WTC11 (cell line): ENCODE data around the gene PRKAA2. TPM values are rescaled to one million over a fixed set of nuclear protein-coding genes. Genes with fewer than 3 reads are reported as not detected.

Experiments used
- ATAC-seq: fragments of 200-7000 bp; cut with Tn5 transposase; 2 replicates; pipeline ENCODE4 v1.10.0; 2021; ENCODE audit warnings: mild to moderate bottlenecking, moderate library complexity
- CTCF ChIA-PET: fragments of 300-600 bp; sonication (Branson Sonifier 250); formaldehyde crosslinking; loops from one replicate; lab custom pipeline; 2021; ENCODE audit warnings: antibody characterized with exemption; lab: Charles Lee
- POLR2A ChIA-PET: fragments of 350-600 bp; sonication (Branson Sonifier 250); formaldehyde crosslinking; loops from one replicate; lab custom pipeline; 2021; ENCODE audit warnings: antibody characterized with exemption; lab: Charles Lee
- DNase-seq: peaks from one replicate; pipeline ENCODE4 v3.0.0; 2021; ENCODE audit warnings: low spot score
- H3K27ac Mint-ChIP-seq: 2 replicates; pipeline ENCODE4 v1.8.0; 2021; ENCODE audit warnings: mixed read lengths
- H3K27me3 Mint-ChIP-seq: 2 replicates; pipeline ENCODE4 v1.8.0; 2021; ENCODE audit warnings: low read depth, mild to moderate bottlenecking, moderate library complexity, mixed read lengths
- H3K36me3 Mint-ChIP-seq: 2 replicates; pipeline ENCODE4 v1.8.0; 2021; ENCODE audit warnings: mixed read lengths
- H3K4me1 Mint-ChIP-seq: 2 replicates; pipeline ENCODE4 v1.8.0; 2022; ENCODE audit warnings: mixed read lengths
- H3K4me3 Mint-ChIP-seq: 2 replicates; pipeline ENCODE4 v1.8.0; 2021; ENCODE audit warnings: mild to moderate bottlenecking, moderate library complexity, mixed read lengths
- H3K9me3 Mint-ChIP-seq: 2 replicates; pipeline ENCODE4 v1.8.0; 2021; ENCODE audit warnings: mixed read lengths
- AFF4 ChIP-seq: sonication (generic); formaldehyde crosslinking; IDR thresholded peaks from 2 replicates; pipeline ENCODE4 v1.8.1; 2023; ENCODE audit warnings: mild to moderate bottlenecking, missing genetic modification reagents, borderline replicate concordance
- AR ChIP-seq: fragments of 250-450 bp; sonication (Bioruptor Pico); IDR thresholded peaks from 2 replicates; pipeline ENCODE4 v1.9.0; 2021; ENCODE audit warnings: mild to moderate bottlenecking
- ATF1 ChIP-seq: sonication (generic); formaldehyde crosslinking; IDR thresholded peaks from 2 replicates; pipeline ENCODE4 v1.8.1; 2023; ENCODE audit warnings: mild to moderate bottlenecking, moderate library complexity, missing genetic modification reagents
- CBFB ChIP-seq: sonication (generic); formaldehyde crosslinking; IDR thresholded peaks from 2 replicates; pipeline ENCODE4 v1.8.1; 2022; ENCODE audit warnings: mild to moderate bottlenecking, low read depth, missing genetic modification reagents
- EMX1 ChIP-seq: fragments of 250-450 bp; sonication (Bioruptor Pico); IDR thresholded peaks from 2 replicates; pipeline ENCODE4 v1.8.0; 2021; ENCODE audit warnings: mild to moderate bottlenecking
- IRF1 ChIP-seq: sonication (generic); formaldehyde crosslinking; IDR thresholded peaks from 2 replicates; pipeline ENCODE4 v1.8.0; 2023; ENCODE audit warnings: missing genetic modification reagents
- JUN ChIP-seq: sonication (generic); formaldehyde crosslinking; IDR thresholded peaks from 2 replicates; pipeline ENCODE4 v1.8.0; 2023; ENCODE audit warnings: mild to moderate bottlenecking, missing genetic modification reagents
- MXD4 ChIP-seq: fragments of 250-450 bp; sonication (Bioruptor Pico); IDR thresholded peaks from 2 replicates; pipeline ENCODE4 v1.8.0; 2021; ENCODE audit warnings: mild to moderate bottlenecking, moderate library complexity, borderline replicate concordance
- NFATC4 ChIP-seq: fragments of 250-450 bp; sonication (Bioruptor Pico); IDR thresholded peaks from 2 replicates; pipeline ENCODE4 v1.9.0; 2021; ENCODE audit warnings: mild to moderate bottlenecking
- NR3C1 ChIP-seq: sonication (generic); formaldehyde crosslinking; conservative IDR thresholded peaks from 2 replicates; pipeline ENCODE4 v1.8.1; 2023; ENCODE audit warnings: low read depth, mild to moderate bottlenecking, missing genetic modification reagents
- SOX15 ChIP-seq: fragments of 250-450 bp; sonication (Bioruptor Pico); IDR thresholded peaks from 2 replicates; pipeline ENCODE4 v1.9.0; 2021; ENCODE audit warnings: mild to moderate bottlenecking
- STAT6 ChIP-seq: sonication (generic); formaldehyde crosslinking; conservative IDR thresholded peaks from 2 replicates; pipeline ENCODE4 v1.8.1; 2023; ENCODE audit warnings: mild to moderate bottlenecking, low read depth, missing genetic modification reagents, moderate library complexity
- TCF7 ChIP-seq: sonication (generic); formaldehyde crosslinking; IDR thresholded peaks from 2 replicates; pipeline ENCODE4 v1.8.0; 2022; ENCODE audit warnings: mild to moderate bottlenecking, low read depth, missing genetic modification reagents, moderate library complexity
- USF2 ChIP-seq: sonication (generic); formaldehyde crosslinking; IDR thresholded peaks from 2 replicates; pipeline ENCODE4 v1.8.1; 2023; ENCODE audit warnings: mild to moderate bottlenecking, missing genetic modification reagents, moderate library complexity
- ZMAT4 ChIP-seq: fragments of 250-450 bp; sonication (Bioruptor Pico); IDR thresholded peaks from 2 replicates; pipeline ENCODE4 v1.9.0; 2021; ENCODE audit warnings: mild to moderate bottlenecking
- ZNF121 ChIP-seq: sonication (generic); formaldehyde crosslinking; IDR thresholded peaks from 2 replicates; pipeline ENCODE4 v1.8.0; 2023; ENCODE audit warnings: missing genetic modification reagents
- ZNF219 ChIP-seq: sonication (generic); formaldehyde crosslinking; IDR thresholded peaks from 2 replicates; pipeline ENCODE4 v1.8.0; 2023; ENCODE audit warnings: missing genetic modification reagents, mild to moderate bottlenecking, borderline replicate concordance
- ZNF317 ChIP-seq: sonication (generic); formaldehyde crosslinking; IDR thresholded peaks from 2 replicates; pipeline ENCODE4 v1.8.1; 2023; ENCODE audit warnings: low read depth, mild to moderate bottlenecking, moderate library complexity, missing genetic modification reagents, borderline replicate concordance
- total RNA-seq: library from RNA; stranded (reverse); gene quantifications from 3 replicates; pipeline ENCODE4 v1.2.3, GENCODE V29; 2021
- TF ChIP-seq, protein P1 (sequence below): fragments of 250-450 bp; sonication (Bioruptor Pico); IDR thresholded peaks from 2 replicates; pipeline ENCODE4 v1.8.0; 2021; ENCODE audit warnings: mild to moderate bottlenecking
- TF ChIP-seq, protein P2 (sequence below): fragments of 250-450 bp; sonication (Bioruptor Pico); conservative IDR thresholded peaks from 2 replicates; pipeline ENCODE4 v1.9.0; 2021; ENCODE audit warnings: mild to moderate bottlenecking
- TF ChIP-seq, protein P3 (sequence below): sonication (generic); formaldehyde crosslinking; conservative IDR thresholded peaks from 2 replicates; pipeline ENCODE4 v1.8.1; 2022; ENCODE audit warnings: mild to moderate bottlenecking, missing genetic modification reagents

PRKAA2 gene
- total RNA-seq, 1 experiment from 2014 or later: 4.8 TPM

- TF ChIP-seq STAT6 (CRISPR knock-in tag) (no peak), ATF1 (CRISPR knock-in tag) (no peak), NFATC4 (CRISPR knock-in tag) (no peak), ZMAT4 (CRISPR knock-in tag) (no peak), TCF7 (CRISPR knock-in tag) (no peak), NR3C1 (CRISPR knock-in tag) (no peak), MXD4 (CRISPR knock-in tag) (no peak), JUN (no peak), ZNF121 (CRISPR knock-in tag) (no peak), CBFB (no peak), AFF4 (CRISPR knock-in tag) (no peak)
- TF ChIP-seq, protein P1, sequence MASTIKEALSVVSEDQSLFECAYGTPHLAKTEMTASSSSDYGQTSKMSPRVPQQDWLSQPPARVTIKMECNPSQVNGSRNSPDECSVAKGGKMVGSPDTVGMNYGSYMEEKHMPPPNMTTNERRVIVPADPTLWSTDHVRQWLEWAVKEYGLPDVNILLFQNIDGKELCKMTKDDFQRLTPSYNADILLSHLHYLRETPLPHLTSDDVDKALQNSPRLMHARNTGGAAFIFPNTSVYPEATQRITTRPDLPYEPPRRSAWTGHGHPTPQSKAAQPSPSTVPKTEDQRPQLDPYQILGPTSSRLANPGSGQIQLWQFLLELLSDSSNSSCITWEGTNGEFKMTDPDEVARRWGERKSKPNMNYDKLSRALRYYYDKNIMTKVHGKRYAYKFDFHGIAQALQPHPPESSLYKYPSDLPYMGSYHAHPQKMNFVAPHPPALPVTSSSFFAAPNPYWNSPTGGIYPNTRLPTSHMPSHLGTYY (CRISPR knock-in tag): no peak
- TF ChIP-seq, protein P2, sequence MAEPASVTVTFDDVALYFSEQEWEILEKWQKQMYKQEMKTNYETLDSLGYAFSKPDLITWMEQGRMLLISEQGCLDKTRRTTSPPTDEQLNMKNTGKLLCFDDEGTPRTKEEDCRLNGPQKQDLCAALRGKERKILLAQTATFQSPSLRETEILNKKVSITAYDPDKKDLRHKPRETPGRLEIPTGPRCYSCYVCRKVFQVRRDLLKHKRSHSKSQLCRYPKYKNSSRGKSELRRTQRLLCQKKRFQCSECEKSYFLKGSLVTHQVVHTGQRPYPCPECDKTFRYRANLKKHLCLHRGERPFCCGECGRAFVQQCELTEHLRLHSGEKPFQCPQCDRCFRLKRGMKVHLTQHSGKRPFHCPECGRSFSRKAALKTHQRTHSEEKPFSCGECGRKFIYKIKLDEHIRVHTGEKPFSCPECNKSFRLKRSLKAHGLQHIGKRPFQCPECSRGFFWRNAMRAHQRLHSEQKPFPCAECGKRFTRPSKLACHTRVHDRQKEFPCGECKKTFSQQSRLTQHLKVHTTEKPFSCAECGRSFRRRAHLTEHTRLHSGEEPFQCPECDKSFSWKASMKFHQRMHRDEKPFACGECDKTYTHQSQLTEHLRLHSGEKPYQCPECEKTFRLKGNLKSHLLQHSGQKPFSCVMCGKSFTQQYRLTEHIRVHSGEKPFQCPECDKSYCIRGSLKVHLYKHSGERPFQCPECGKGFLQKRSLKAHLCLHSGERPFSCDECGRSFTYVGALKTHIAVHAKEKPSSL: no peak
Measured at GRCh38 chr1:56709995-56710394, 64.9 kb downstream of the PRKAA2 start (continued).

GRCh38 chr1:56710646-56711045, 65.5 kb downstream of the PRKAA2 start:
- no peak for ATAC-seq
- CTCF ChIA-PET: interaction anchor here (1.1 to 1.2 kb wide), 2 partner anchors 11 to 267 kb away, joined by 3 to 4 read pairs; no protein-coding TSS in a partner anchor
- TF ChIP-seq USF2 (CRISPR knock-in tag) (no peak), EMX1 (CRISPR knock-in tag) (no peak), ZNF317 (CRISPR knock-in tag) (no peak), CBFB (no peak), SOX15 (no peak), ZNF219 (CRISPR knock-in tag) (no peak), AR (no peak), IRF1 (CRISPR knock-in tag) (no peak)
- TF ChIP-seq, protein P3, sequence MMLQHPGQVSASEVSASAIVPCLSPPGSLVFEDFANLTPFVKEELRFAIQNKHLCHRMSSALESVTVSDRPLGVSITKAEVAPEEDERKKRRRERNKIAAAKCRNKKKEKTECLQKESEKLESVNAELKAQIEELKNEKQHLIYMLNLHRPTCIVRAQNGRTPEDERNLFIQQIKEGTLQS (CRISPR knock-in tag): no peak

More at GRCh38 chr1:56710646-56711045, 65.5 kb downstream of the PRKAA2 start:
- H3K27me3 Mint-ChIP-seq: no peaks in the 10 kb centered on the region
- H3K4me3 Mint-ChIP-seq: no peak overlapping the region
- POLR2A ChIA-PET: no interaction called here
- H3K9me3 Mint-ChIP-seq: no peaks in the 10 kb centered on the region
- H3K36me3 Mint-ChIP-seq: peaks cover 8% of the 10 kb centered on the region; the same call in 1 of the 2 replicates
- no peak for DNase-seq
- H3K4me1 Mint-ChIP-seq: 0 out of 2 replicates have a peak, but pooled peaks cover 2% of the 10 kb centered on the region
- H3K27ac Mint-ChIP-seq: no peak overlapping the region
